ENCODE results near the gene CEP112. TPM values are rescaled to one million over a fixed set of nuclear protein-coding genes. Genes with fewer than 3 reads are reported as not detected.

Gene CEP112
- total and polyA plus RNA-seq, 2 of the 13 experiments (the other 11 are each of a cell fraction or from before 2014, with no cell fraction given) = 1.2 to 3.4 TPM

DNA sequence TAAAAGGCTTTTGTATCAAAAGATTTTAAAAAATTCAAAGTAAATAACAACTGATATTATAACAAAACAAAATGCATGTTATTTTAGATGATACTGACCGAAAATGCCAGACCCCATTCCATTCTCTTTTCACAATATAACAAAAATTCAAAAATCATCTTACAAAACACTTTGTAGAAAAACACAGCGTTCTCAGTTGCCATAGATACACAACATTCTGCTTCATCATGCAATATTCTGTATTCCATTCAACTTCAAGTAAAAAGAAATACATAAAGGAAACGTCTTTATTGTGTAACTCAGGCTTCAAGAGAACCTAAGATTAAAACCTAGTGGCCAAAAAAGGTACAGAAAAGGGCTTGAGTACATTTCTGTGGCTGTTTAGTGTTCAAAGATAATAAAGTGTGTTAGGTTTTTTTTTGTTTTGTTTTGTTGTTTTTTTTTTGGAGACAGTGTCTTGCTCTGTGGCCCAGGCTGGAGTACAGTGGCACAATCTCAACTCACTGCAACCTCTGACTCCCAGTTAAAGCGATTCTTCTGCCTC is 250.5 kb downstream of the CEP112 start:
- no TSS peak for BruUV-seq (replicated peaks)
- Histone ChIP-seq H3K36me3 (replicated peaks in 1 of 2; ENCODE audit: control insufficient read depth in 1 of 2, insufficient read depth in 2 of 2, low read length in 2 of 2) (no peaks in the 10 kb centered on the region), H3K4me3 (replicated peaks in 1 of 3; ENCODE audit: insufficient read depth in 1 of 3, low read depth in 2 of 3, low read length in 3 of 3) (no peak overlapping the region), H3K9me3 (ENCODE audit: low read length) (no peaks in the 10 kb centered on the region), H3K9ac (ENCODE audit: insufficient read depth, low read depth, low read length) (no peak overlapping the region), H3K27me3 (ENCODE audit: control insufficient read depth in 1 of 2, insufficient read depth in 2 of 2, low read length in 2 of 2) (no peaks in the 10 kb centered on the region), H3K4me1 (ENCODE audit: insufficient read depth, low read length) (no peaks in the 10 kb centered on the region), H3K4me2 (ENCODE audit: low read depth, low read length) (no peak overlapping the region), H3K79me2 (ENCODE audit: insufficient read depth, low read length) (no peaks in the 10 kb centered on the region), H2AFZ (ENCODE audit: low read length) (no peak overlapping the region), H4K20me1 (ENCODE audit: insufficient read depth, low read length) (no peaks in the 10 kb centered on the region), H3K27ac (ENCODE audit: extremely low read length, insufficient read depth, low read length) (no peak overlapping the region)
- intact Hi-C loops (cut with micrococcal nuclease; ENCODE audit: unreplicated experiment) = no loop called here
- 25% methylated on average over 4 of the region's 4 CpGs for WGBS (ENCODE audit: low lambda C conversion rate)
- ATAC-seq = no peak
- DNase-seq (ENCODE audit: low spot score) = no peak
- in situ Hi-C loops (cut with HindIII; ENCODE audit: extremely low pct_ligation_motif_present, low pct_unique_long_range_greater_than_20kb) = no loop called here
- ChIA-PET CTCF (ENCODE audit: low intra/inter-chr PET ratio, low total read pairs) (no interaction called here), POLR2A (no interaction called here)
- no peak for TF ChIP-seq REXO4 (CRISPR knock-in tag; IDR thresholded peaks at IDR 0.05; ENCODE audit: borderline replicate concordance)
- no peak for TF ChIP-seq RNF2 (conservative IDR thresholded peaks at IDR 0.05; ENCODE audit: low read depth)
- FAIRE-seq = peak; percentile 26

DNA sequence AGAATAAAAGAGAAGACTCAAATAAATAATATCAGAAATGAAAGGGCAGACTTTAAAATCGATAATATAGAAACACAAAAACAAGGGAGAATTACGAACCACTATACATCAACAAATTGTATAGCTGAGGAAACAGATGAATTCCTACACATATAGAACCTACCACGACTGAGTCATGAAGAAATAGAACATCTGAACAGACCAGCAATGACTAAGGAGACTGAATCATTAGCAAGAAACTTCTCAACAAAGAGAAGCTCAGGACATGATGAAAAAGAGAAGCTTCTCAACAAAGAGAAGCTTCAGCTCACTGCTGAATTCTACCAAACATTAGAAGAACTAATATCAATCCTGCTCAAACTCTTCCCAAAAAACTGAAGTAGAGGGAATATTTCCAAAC is 255.9 kb downstream of the CEP112 start:
- no peak overlapping the region for H2AFZ ChIP-seq (ENCODE audit: low read length)
- intact Hi-C loops (cut with micrococcal nuclease; ENCODE audit: unreplicated experiment) (no loop called here), in situ Hi-C loops (cut with HindIII; ENCODE audit: extremely low pct_ligation_motif_present, low pct_unique_long_range_greater_than_20kb) (no loop called here)
- 17% methylated on average over 3 of the region's 3 CpGs for WGBS (ENCODE audit: low lambda C conversion rate)
- BruUV-seq (replicated peaks) = no TSS peak
- CTCF ChIA-PET (ENCODE audit: low intra/inter-chr PET ratio, low total read pairs) = no interaction called here
- POLR2A ChIA-PET = no interaction called here
- DNase-seq (ENCODE audit: low spot score) (no peak), FAIRE-seq (no peak), ATAC-seq (no peak)
- H3K9me3 ChIP-seq (ENCODE audit: low read length) = peaks cover 8% of the 10 kb centered on the region; the same call in 1 of the 2 replicates
- no peak overlapping the region for H3K27ac ChIP-seq (ENCODE audit: extremely low read length, insufficient read depth, low read length)
- H3K4me1 ChIP-seq (ENCODE audit: insufficient read depth, low read length) = no peaks in the 10 kb centered on the region
- no peaks in the 10 kb centered on the region for H3K27me3 ChIP-seq (ENCODE audit: control insufficient read depth in 1 of 2, insufficient read depth in 2 of 2, low read length in 2 of 2)
- no peaks in the 10 kb centered on the region for H3K79me2 ChIP-seq (ENCODE audit: insufficient read depth, low read length)
- no peak overlapping the region for H3K4me3 ChIP-seq (replicated peaks in 1 of 3; ENCODE audit: insufficient read depth in 1 of 3, low read depth in 2 of 3, low read length in 3 of 3)
- no peaks in the 10 kb centered on the region for H4K20me1 ChIP-seq (ENCODE audit: insufficient read depth, low read length)
- H3K36me3 ChIP-seq (replicated peaks in 1 of 2; ENCODE audit: control insufficient read depth in 1 of 2, insufficient read depth in 2 of 2, low read length in 2 of 2) = no peaks in the 10 kb centered on the region
- no peak overlapping the region for H3K9ac ChIP-seq (ENCODE audit: insufficient read depth, low read depth, low read length)
- H3K4me2 ChIP-seq (ENCODE audit: low read depth, low read length) = no peak overlapping the region
- TF ChIP-seq TBX3 (IDR thresholded peaks at IDR 0.05; ENCODE audit: borderline replicate concordance) = no peak
- TF ChIP-seq, protein P1, sequence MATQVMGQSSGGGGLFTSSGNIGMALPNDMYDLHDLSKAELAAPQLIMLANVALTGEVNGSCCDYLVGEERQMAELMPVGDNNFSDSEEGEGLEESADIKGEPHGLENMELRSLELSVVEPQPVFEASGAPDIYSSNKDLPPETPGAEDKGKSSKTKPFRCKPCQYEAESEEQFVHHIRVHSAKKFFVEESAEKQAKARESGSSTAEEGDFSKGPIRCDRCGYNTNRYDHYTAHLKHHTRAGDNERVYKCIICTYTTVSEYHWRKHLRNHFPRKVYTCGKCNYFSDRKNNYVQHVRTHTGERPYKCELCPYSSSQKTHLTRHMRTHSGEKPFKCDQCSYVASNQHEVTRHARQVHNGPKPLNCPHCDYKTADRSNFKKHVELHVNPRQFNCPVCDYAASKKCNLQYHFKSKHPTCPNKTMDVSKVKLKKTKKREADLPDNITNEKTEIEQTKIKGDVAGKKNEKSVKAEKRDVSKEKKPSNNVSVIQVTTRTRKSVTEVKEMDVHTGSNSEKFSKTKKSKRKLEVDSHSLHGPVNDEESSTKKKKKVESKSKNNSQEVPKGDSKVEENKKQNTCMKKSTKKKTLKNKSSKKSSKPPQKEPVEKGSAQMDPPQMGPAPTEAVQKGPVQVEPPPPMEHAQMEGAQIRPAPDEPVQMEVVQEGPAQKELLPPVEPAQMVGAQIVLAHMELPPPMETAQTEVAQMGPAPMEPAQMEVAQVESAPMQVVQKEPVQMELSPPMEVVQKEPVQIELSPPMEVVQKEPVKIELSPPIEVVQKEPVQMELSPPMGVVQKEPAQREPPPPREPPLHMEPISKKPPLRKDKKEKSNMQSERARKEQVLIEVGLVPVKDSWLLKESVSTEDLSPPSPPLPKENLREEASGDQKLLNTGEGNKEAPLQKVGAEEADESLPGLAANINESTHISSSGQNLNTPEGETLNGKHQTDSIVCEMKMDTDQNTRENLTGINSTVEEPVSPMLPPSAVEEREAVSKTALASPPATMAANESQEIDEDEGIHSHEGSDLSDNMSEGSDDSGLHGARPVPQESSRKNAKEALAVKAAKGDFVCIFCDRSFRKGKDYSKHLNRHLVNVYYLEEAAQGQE (IDR thresholded peaks at IDR 0.05; ENCODE audit: borderline replicate concordance in 1 of 2, low read depth in 1 of 2, low read length in 2 of 2) = no peak
- TF ChIP-seq SOX13 (IDR thresholded peaks at IDR 0.05) = no peak
- TF ChIP-seq SOX13 (CRISPR knock-in tag; conservative IDR thresholded peaks at IDR 0.05 in 1 of 2, IDR thresholded peaks at IDR 0.05 in 1 of 2) = no peak
- TF ChIP-seq, protein P2, sequence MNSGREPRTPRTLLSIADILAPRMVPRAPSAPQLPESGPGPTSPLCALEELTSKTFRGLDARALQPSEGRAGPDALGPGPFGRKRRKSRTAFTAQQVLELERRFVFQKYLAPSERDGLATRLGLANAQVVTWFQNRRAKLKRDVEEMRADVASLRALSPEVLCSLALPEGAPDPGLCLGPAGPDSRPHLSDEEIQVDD (CRISPR knock-in tag; IDR thresholded peaks at IDR 0.05; ENCODE audit: borderline replicate concordance) = no peak
- TF ChIP-seq ZNF263 (CRISPR knock-in tag; IDR thresholded peaks at IDR 0.05) = no peak
- TF ChIP-seq NR2F6 (IDR thresholded peaks at IDR 0.05) = no peak
- TF ChIP-seq NR2F6 (CRISPR knock-in tag; IDR thresholded peaks at IDR 0.05) = no peak
- no peak for TF ChIP-seq NFE2L1 (CRISPR knock-in tag; IDR thresholded peaks at IDR 0.05; ENCODE audit: borderline replicate concordance)
- no peak for TF ChIP-seq NR1H2 (CRISPR knock-in tag; IDR thresholded peaks at IDR 0.05; ENCODE audit: borderline replicate concordance, low read depth)
- no peak for TF ChIP-seq ZSCAN22 (CRISPR knock-in tag; IDR thresholded peaks at IDR 0.05)
- no peak for TF ChIP-seq KAT2B (IDR thresholded peaks at IDR 0.05; ENCODE audit: borderline replicate concordance, low read depth, low read length)
- TF ChIP-seq SRSF9 (IDR thresholded peaks at IDR 0.05; ENCODE audit: borderline replicate concordance, insufficient read depth, low read depth, low read length, poor library complexity, severe bottlenecking) = no peak
- TF ChIP-seq MLLT10 (CRISPR knock-in tag; IDR thresholded peaks at IDR 0.05) = no peak
- no peak for TF ChIP-seq ZNF816 (CRISPR knock-in tag; IDR thresholded peaks at IDR 0.05; ENCODE audit: borderline replicate concordance)

All from HepG2 (cell line).